ENCODE measurements around the gene AGMO. TPM values are rescaled to one million over a fixed set of nuclear protein-coding genes. Genes with fewer than 3 reads are reported as not detected.
"Not testable (repeated sequence)": the region's sequence is repeated elsewhere in the genome, so short reads cannot be mapped to it uniquely, and the experiment has no call there.

Gene AGMO
- total RNA-seq, 1 donor from 2014 or later: not detected

DNA sequence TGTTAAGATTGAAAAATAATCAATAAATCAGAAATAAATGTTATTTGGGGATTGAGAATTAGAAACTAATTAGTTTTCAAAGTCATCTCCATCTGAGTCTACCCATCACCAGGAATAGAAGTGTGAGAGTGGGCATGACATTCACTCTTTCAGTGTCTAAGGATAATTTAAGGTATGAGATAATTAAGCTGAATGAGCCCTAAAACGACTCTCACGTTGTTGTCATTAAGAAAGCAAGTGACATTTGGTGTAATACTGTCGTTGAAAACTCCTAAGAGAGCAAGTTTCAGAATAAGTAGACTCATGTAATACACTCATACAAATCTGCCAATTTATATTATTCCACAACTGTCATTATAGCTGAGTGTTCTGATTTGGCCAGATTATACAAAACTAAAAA, 7.1 kb downstream of the AGMO start:
- intact Hi-C loops (cut with micrococcal nuclease): no loop called here
- Mint-ChIP-seq H3K27ac (no peak overlapping the region), H3K36me3 (ENCODE audit: low read depth) (no peaks in the 10 kb centered on the region), H3K4me3 (no peak overlapping the region), H3K9me3 (no peaks in the 10 kb centered on the region), H3K27me3 (no peaks in the 10 kb centered on the region), H3K4me1 (no peaks in the 10 kb centered on the region)
- no peak for DNase-seq

DNA sequence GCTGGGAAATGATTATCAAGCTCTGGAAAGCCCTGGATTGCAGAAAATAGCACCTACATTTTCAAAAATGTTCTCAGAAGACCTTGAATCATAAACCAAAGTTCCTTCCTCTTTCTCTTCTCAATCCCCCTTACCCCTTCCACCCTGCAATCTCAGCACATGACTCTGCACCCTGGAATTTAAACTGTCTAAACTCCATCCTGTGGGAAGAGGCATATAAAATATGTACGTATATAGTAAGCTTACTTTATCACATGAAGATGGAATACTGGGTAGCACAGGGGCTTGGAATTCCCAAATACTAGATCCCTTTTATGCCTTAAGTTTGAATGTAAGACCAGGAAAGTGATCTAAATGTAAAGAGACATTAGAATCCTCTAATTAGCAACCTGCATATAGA, 7.7 kb downstream of the AGMO start:
- intact Hi-C loops (cut with micrococcal nuclease): no loop called here
- H3K4me1 Mint-ChIP-seq: no peaks in the 10 kb centered on the region

GRCh38 chr7:15547320-15547719, 14.5 kb downstream of the AGMO start:
- H3K4me1 Mint-ChIP-seq; H3K36me3 Mint-ChIP-seq (ENCODE audit: low read depth); H3K27me3 Mint-ChIP-seq; H3K9me3 Mint-ChIP-seq; H3K27ac Mint-ChIP-seq; H3K4me3 Mint-ChIP-seq; intact Hi-C loops (cut with micrococcal nuclease); DNase-seq: not testable (repeated sequence)

More for the DNA sequence above, 7.7 kb downstream of the AGMO start:
- Mint-ChIP-seq H3K4me3 (no peak overlapping the region), H3K27ac (no peak overlapping the region), H3K27me3 (no peaks in the 10 kb centered on the region), H3K36me3 (ENCODE audit: low read depth) (no peaks in the 10 kb centered on the region), H3K9me3 (no peaks in the 10 kb centered on the region)
- no peak for DNase-seq

GRCh38 chr7:15546272-15546792, 15.5 kb downstream of the AGMO start:
- Mint-ChIP-seq H3K36me3 (ENCODE audit: low read depth) (no peaks in the 10 kb centered on the region), H3K9me3 (no peaks in the 10 kb centered on the region), H3K27ac (no peak overlapping the region), H3K27me3 (no peaks in the 10 kb centered on the region), H3K4me3 (no peak overlapping the region), H3K4me1 (no peaks in the 10 kb centered on the region)
- intact Hi-C loops (cut with micrococcal nuclease): no loop called here
- no peak for DNase-seq

DNA sequence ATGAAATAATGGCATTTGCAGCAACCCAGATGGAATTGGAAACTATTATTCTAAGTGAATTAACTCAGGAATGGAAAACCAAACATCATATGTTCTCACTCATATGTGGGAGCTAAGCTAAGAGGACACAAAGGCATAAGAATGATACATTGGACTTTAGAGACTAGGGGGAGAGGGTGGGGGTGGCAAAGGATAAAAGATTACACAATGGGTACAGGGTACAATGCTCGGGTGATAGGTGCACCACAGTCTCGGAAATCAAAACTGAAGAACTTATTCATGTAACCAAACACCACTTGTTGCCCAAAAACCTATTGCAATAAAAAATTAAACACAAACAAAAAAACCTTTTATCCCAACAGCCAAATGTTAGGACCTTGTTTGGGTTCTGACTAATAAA, 17.8 kb downstream of the AGMO start:
- Mint-ChIP-seq H3K4me3 (no peak overlapping the region), H3K27ac (no peak overlapping the region), H3K27me3 (no peaks in the 10 kb centered on the region), H3K9me3 (no peaks in the 10 kb centered on the region), H3K4me1 (no peaks in the 10 kb centered on the region), H3K36me3 (ENCODE audit: low read depth) (no peaks in the 10 kb centered on the region)
- no peak for DNase-seq
- intact Hi-C loops (cut with micrococcal nuclease): no loop called here

- Mint-ChIP-seq H3K4me3 (no peak overlapping the region), H3K27me3 (no peaks in the 10 kb centered on the region), H3K36me3 (ENCODE audit: low read depth) (no peaks in the 10 kb centered on the region), H3K4me1 (no peaks in the 10 kb centered on the region), H3K27ac (no peak overlapping the region), H3K9me3 (no peaks in the 10 kb centered on the region)
- intact Hi-C loops (cut with micrococcal nuclease): no loop called here
- DNase-seq: no peak
Observed at GRCh38 chr7:15543256-15543655, 18.6 kb downstream of the AGMO start.

GRCh38 chr7:15527648-15528047, 34.2 kb downstream of the AGMO start:
- peaks cover 3% of the 10 kb centered on the region for H3K9me3 Mint-ChIP-seq
- no peak overlapping the region for H3K27ac Mint-ChIP-seq
- no peak for DNase-seq
- intact Hi-C loops (cut with micrococcal nuclease): no loop called here
- no peak overlapping the region for H3K4me3 Mint-ChIP-seq
- H3K36me3 Mint-ChIP-seq (ENCODE audit: low read depth): no peaks in the 10 kb centered on the region
- no peaks in the 10 kb centered on the region for H3K4me1 Mint-ChIP-seq
- H3K27me3 Mint-ChIP-seq: no peaks in the 10 kb centered on the region

GRCh38 chr7:15525652-15526263, 36.1 kb downstream of the AGMO start:
- H3K9me3 Mint-ChIP-seq: peaks cover 10% of the 10 kb centered on the region
- no peaks in the 10 kb centered on the region for H3K27me3 Mint-ChIP-seq
- no peaks in the 10 kb centered on the region for H3K36me3 Mint-ChIP-seq (ENCODE audit: low read depth)
- H3K27ac Mint-ChIP-seq: no peak overlapping the region
- no peak for DNase-seq
- no peaks in the 10 kb centered on the region for H3K4me1 Mint-ChIP-seq
- intact Hi-C loops (cut with micrococcal nuclease): no loop called here
- H3K4me3 Mint-ChIP-seq: no peak overlapping the region

DNA sequence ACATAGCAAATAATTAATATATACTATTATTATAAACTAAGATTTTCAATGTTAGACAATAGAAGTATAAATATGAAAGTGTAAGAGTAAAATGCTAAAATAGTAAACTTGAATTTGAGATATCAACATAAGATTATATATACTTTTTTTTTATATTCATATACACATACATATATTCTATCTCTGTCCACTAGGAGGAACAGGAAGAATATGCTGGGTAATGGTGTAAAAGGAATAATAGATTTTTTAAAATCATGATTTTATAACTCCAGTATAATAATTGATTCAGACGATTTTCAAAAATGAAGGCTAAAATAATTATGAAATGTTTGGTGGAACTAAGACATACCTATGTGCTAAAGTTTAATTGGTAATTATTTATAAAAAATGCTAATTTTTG, 37.7 kb downstream of the AGMO start:
- no peak overlapping the region for H3K4me3 Mint-ChIP-seq
- peaks cover 17% of the 10 kb centered on the region for H3K9me3 Mint-ChIP-seq
- H3K4me1 Mint-ChIP-seq: no peaks in the 10 kb centered on the region
- DNase-seq: no peak
- H3K36me3 Mint-ChIP-seq (ENCODE audit: low read depth): no peaks in the 10 kb centered on the region
- H3K27ac Mint-ChIP-seq: no peak overlapping the region
- intact Hi-C loops (cut with micrococcal nuclease): no loop called here
- no peaks in the 10 kb centered on the region for H3K27me3 Mint-ChIP-seq

DNA sequence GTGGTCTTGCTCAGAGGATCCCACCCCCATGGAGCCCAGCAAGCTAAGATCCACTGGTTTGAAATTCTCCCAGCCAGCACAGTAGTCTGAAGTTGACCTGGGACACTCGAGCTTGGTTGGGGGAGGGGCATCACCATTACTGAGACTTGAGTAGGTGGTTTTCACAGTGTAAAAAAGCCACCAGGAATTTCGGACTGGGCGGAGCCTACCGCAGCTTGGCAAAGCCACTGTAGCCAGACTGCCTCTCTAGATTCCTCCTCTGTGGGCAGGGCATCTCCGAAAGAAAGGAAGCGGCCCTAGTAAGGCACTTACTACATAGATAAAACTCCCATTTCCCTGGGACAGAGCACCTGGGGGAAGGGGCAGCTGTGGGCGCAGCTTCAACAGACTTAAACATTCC, 44.0 kb downstream of the AGMO start:
- intact Hi-C loops (cut with micrococcal nuclease); H3K4me1 Mint-ChIP-seq; H3K4me3 Mint-ChIP-seq; DNase-seq; H3K27ac Mint-ChIP-seq; H3K36me3 Mint-ChIP-seq (ENCODE audit: low read depth); H3K27me3 Mint-ChIP-seq: not testable (repeated sequence)
- peaks cover 16% of the 10 kb centered on the region for H3K9me3 Mint-ChIP-seq

DNA sequence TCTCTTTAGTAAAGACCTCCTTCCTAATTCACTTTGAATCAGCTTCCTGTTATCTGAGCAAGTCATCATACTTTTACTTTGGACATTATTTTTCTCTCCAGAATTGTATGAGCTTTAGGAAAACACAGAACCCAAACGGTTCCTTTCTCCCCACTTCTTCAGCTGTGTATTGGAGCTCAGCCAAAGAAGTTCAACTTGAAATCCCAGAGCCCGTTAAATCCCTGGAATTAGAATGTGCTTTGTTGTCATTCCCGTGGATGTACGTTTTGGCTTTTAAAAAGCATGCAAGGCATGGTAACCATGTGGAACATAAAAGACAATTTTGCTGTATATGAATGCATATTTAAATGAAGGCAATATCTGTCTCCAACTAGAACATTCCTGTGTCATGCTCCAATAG, 46.6 kb downstream of the AGMO start:
- Mint-ChIP-seq H3K4me1 (no peaks in the 10 kb centered on the region), H3K4me3 (no peak overlapping the region), H3K36me3 (ENCODE audit: low read depth) (no peaks in the 10 kb centered on the region), H3K9me3 (peaks cover 5% of the 10 kb centered on the region), H3K27me3 (no peaks in the 10 kb centered on the region), H3K27ac (no peak overlapping the region)
- DNase-seq: no peak
- intact Hi-C loops (cut with micrococcal nuclease): no loop called here

DNA sequence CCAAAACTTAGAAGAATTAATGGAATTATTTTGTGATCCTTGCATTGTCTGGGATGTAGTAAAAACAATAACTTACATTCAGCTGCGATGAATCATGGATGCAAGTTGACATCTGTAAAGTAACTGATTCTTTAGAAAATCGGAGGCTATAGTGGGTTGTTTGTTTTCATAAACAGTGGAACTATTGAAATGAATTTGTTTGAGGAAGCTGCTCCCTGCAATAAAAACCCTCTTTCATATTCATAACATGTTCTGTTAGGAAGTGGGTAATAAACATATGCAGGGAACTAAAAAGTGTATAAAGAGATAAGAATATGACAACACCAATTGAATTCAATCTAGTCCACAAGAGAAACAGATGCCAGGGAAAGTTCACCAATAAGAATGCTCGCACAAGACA, 53.6 kb downstream of the AGMO start:
- Mint-ChIP-seq H3K9me3 (peaks cover 3% of the 10 kb centered on the region), H3K4me3 (no peak overlapping the region), H3K27me3 (no peaks in the 10 kb centered on the region), H3K27ac (no peak overlapping the region), H3K36me3 (ENCODE audit: low read depth) (no peaks in the 10 kb centered on the region), H3K4me1 (no peaks in the 10 kb centered on the region)
- intact Hi-C loops (cut with micrococcal nuclease): no loop called here
- no peak for DNase-seq

DNA sequence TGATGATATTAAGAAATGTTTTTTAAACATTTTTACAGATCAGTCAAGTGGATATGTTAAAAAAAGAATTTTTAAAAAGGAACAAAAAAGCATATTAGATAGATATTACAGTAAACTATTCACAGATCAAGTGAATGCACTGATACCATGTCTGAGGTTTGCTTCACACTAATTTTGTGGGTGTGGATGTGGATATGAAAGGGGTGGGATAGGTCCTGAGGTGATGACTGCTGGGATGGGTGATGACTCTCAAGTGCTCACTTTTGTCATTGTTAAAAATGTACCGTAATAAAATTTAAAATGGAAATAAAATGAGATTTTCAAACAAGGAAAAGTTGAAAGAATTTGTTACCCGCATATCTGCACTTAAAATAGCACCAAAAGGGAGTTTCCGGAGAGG, 54.1 kb downstream of the AGMO start:
- H3K9me3 Mint-ChIP-seq: no peaks in the 10 kb centered on the region
- no peaks in the 10 kb centered on the region for H3K27me3 Mint-ChIP-seq
- H3K4me1 Mint-ChIP-seq: no peaks in the 10 kb centered on the region
- no peaks in the 10 kb centered on the region for H3K36me3 Mint-ChIP-seq (ENCODE audit: low read depth)
- H3K4me3 Mint-ChIP-seq: no peak overlapping the region
- intact Hi-C loops (cut with micrococcal nuclease): no loop called here
- H3K27ac Mint-ChIP-seq: no peak overlapping the region
- DNase-seq: no peak

DNA sequence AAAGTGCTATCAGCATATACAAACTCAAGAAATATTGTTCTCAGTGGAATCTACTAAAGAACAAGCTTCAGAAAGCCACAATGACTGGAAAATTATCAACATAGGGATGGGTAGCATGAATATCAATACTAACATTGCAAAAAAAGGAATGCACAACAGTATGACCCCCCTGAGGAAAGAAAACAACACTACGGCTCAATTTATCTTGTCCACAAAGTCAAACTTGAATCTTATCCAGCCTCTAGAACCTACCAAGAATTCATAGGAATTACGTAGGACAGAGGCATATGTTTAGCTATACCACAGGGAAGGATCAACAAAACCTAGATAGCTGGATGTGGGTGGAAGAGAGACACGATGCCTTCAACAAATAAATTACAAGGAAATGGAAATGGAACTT, 54.6 kb downstream of the AGMO start:
- Mint-ChIP-seq H3K9me3 (no peaks in the 10 kb centered on the region), H3K4me3 (no peak overlapping the region), H3K4me1 (no peaks in the 10 kb centered on the region), H3K36me3 (ENCODE audit: low read depth) (no peaks in the 10 kb centered on the region), H3K27me3 (no peaks in the 10 kb centered on the region), H3K27ac (no peak overlapping the region)
- intact Hi-C loops (cut with micrococcal nuclease): no loop called here
- no peak for DNase-seq

- H3K27me3 Mint-ChIP-seq: no peaks in the 10 kb centered on the region
- H3K36me3 Mint-ChIP-seq (ENCODE audit: low read depth): no peaks in the 10 kb centered on the region
- no peak for DNase-seq
- intact Hi-C loops (cut with micrococcal nuclease): no loop called here
- no peaks in the 10 kb centered on the region for H3K9me3 Mint-ChIP-seq
- no peak overlapping the region for H3K4me3 Mint-ChIP-seq
- H3K27ac Mint-ChIP-seq: no peak overlapping the region
- H3K4me1 Mint-ChIP-seq: no peaks in the 10 kb centered on the region
Observed at GRCh38 chr7:15505761-15506160, 56.1 kb downstream of the AGMO start.
